ENCODE measurements around the gene LSR. TPM values are rescaled to one million over a fixed set of nuclear protein-coding genes. Genes with fewer than 3 reads are reported as not detected.

LSR gene
- total RNA-seq, 1 donor from 2014 or later: 147 TPM

DNA sequence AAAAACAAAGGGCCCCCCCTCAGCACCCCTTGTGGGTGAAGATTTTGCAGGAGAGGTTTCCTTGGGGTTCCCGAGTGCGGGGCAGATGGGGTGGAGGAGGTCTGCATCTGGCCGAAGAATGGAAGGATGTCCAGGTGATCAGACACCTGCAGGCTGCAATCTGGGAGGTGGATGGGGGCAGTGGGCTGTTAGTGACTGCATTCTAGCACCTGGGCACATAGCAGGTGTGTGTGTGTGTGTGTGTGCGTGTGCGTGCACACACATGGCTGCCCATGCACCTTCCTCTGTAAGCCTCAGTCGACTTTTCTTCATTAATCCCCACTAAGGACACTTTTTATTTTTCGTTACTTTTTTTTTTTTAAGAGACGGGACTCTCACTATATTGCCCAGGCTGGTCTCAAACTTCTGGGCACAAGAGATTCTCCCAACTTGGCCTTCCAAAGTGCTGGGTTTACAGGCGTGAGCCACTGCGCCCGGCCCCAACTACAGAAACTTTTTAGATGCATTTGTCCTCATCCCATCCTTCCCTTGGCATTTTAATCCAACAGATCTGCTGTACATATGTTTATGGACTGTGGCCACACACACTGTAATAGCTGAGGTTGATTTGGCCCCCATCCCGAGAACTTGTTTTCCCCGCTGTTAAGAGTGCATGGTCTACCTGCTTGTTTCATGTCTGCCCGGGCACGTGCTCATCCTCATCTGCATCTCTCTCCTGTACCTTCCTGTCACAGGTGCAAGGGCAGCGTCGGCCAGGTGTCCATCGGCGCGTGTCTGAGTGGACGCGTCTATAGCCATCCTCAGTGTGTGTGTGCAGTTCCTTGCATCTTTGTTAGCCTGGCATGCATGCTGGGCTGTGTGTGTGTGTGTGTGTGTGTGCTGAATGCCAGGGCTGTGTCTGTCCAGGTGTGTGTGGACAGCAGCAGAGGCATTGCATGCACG is 43.9 kb downstream of the LSR start:
- TF ChIP-seq, protein P1, sequence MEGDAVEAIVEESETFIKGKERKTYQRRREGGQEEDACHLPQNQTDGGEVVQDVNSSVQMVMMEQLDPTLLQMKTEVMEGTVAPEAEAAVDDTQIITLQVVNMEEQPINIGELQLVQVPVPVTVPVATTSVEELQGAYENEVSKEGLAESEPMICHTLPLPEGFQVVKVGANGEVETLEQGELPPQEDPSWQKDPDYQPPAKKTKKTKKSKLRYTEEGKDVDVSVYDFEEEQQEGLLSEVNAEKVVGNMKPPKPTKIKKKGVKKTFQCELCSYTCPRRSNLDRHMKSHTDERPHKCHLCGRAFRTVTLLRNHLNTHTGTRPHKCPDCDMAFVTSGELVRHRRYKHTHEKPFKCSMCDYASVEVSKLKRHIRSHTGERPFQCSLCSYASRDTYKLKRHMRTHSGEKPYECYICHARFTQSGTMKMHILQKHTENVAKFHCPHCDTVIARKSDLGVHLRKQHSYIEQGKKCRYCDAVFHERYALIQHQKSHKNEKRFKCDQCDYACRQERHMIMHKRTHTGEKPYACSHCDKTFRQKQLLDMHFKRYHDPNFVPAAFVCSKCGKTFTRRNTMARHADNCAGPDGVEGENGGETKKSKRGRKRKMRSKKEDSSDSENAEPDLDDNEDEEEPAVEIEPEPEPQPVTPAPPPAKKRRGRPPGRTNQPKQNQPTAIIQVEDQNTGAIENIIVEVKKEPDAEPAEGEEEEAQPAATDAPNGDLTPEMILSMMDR (IDR thresholded peaks at IDR 0.05; ENCODE audit: insufficient read depth, low read length, poor library complexity, severe bottlenecking): no peak
- Histone ChIP-seq H3K36me3 (ENCODE audit: control insufficient read depth, insufficient read depth, low read length) (no peaks in the 10 kb centered on the region), H3K4me3 (ENCODE audit: low read depth, low read length) (no peak overlapping the region), H3K27me3 (ENCODE audit: control insufficient read depth, insufficient read depth, low read length) (peaks cover 37% of the 10 kb centered on the region)
- no peak for DNase-seq (ENCODE audit: low read depth)

DNA sequence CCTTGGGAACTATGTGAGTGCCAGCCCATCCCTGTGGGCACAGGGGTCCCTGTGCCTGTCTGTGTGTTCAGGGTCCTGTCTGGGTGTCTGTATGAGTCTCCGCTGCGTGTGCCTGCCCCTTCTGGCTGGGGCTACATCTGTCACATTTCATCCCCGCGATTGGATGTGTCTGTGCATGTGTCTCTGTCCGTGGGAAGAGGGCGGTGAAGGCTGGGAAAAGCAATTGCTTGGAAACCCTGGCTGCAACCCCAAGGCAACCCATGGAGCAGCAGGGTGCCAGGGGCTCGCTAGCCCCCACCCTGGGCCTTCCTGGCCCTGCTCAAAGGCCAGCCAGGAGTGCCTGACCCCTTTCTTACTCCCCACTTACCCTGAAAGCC is 44.5 kb downstream of the LSR start:
- TF ChIP-seq, protein P1 (IDR thresholded peaks at IDR 0.05; ENCODE audit: insufficient read depth, low read length, poor library complexity, severe bottlenecking): no peak
- no peak for DNase-seq (ENCODE audit: low read depth)
- no peak overlapping the region for H3K4me3 ChIP-seq (ENCODE audit: low read depth, low read length)
- no peaks in the 10 kb centered on the region for H3K36me3 ChIP-seq (ENCODE audit: control insufficient read depth, insufficient read depth, low read length)
- peaks cover 38% of the 10 kb centered on the region for H3K27me3 ChIP-seq (ENCODE audit: control insufficient read depth, insufficient read depth, low read length)

DNA sequence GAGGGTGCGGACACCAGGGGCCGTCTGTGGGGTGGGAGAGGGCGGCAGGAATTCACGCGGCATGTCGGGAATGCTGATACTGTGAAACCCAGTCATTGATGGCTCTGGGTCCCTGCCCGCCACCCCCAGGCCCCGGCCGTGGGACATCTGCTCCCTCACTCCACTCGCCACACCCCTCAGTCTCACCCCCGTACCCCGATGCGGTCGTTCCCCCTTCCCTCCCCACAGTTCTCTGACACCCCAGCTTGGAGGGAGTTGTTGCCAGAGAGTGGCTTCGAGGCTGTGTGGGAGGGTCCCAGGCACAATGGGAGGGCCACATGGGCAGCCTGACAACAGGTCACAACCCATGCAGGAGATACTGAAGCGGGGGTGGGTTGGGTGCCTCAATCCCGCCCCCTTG is 45.0 kb downstream of the LSR start:
- no peak overlapping the region for H3K4me3 ChIP-seq (ENCODE audit: low read depth, low read length)
- no peak for DNase-seq (ENCODE audit: low read depth)
- no peaks in the 10 kb centered on the region for H3K36me3 ChIP-seq (ENCODE audit: control insufficient read depth, insufficient read depth, low read length)
- TF ChIP-seq, protein P1 (IDR thresholded peaks at IDR 0.05; ENCODE audit: insufficient read depth, low read length, poor library complexity, severe bottlenecking): no peak
- peaks cover 41% of the 10 kb centered on the region for H3K27me3 ChIP-seq (ENCODE audit: control insufficient read depth, insufficient read depth, low read length)

DNA sequence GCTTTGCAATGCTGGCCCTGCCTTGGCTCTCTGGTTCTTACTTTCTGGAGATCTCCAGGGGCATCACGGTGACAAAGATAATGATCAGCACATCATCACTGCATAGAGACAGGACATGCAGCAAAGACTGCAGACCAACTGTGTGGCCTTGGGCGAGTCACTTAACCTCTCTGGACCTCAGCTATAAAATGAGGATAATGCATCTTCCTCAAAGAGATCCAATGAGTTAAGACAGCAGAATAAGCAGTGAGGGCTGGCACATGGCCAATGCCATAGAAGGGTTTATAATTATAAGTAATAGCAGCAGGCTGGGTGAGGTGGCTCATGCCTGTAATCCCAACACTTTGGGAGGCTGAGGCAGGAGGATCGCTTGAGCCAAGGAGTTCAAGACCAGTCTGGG is 45.5 kb downstream of the LSR start:
- TF ChIP-seq, protein P1 (IDR thresholded peaks at IDR 0.05; ENCODE audit: insufficient read depth, low read length, poor library complexity, severe bottlenecking): no peak
- H3K36me3 ChIP-seq (ENCODE audit: control insufficient read depth, insufficient read depth, low read length): no peaks in the 10 kb centered on the region
- peaks cover 41% of the 10 kb centered on the region for H3K27me3 ChIP-seq (ENCODE audit: control insufficient read depth, insufficient read depth, low read length)
- DNase-seq (ENCODE audit: low read depth): no peak
- H3K4me3 ChIP-seq (ENCODE audit: low read depth, low read length): no peak overlapping the region

DNA sequence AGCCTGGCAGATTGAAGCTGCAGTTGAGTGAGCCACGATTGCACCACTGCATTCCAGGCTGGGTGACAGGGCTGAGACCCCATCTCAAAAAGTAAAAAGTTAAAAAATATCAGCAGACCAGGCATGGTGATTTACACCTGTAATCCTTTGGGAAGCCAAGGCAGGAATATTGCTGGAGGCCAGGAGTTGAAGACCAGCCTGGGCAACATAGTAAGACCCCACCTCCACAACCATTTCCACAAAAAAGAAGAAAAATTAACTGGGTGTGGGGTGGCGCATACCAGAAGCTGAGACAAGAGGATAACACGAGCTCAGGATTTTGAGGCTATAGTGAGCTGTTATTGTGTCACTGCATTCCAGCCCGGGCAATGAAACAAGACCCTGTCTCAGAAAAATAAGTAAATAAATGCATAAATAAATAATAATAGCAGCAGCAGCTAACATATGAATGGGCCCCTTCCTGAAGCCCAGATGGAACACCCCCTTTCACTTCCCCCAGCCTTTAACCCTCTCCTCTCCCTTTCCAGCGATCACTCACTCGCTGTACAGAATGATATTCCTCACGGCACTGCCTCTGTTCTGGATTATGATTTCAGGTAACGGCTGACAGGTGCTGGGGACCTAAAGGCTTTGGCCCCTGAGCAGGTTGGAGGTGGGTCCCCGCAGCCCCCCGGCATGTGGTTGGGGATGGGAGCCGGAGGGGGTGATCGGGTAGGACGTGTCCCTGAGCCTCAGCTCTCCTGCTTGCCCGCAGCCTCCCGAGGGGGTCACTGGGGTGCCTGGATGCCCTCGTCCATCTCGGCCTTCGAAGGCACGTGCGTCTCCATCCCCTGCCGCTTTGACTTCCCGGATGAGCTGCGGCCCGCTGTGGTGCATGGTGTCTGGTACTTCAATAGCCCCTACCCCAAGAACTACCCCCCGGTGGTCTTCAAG is 46.3 kb downstream of the LSR start:
- Histone ChIP-seq H3K27me3 (ENCODE audit: control insufficient read depth, insufficient read depth, low read length) (peaks cover 43% of the 10 kb centered on the region), H3K36me3 (ENCODE audit: control insufficient read depth, insufficient read depth, low read length) (no peaks in the 10 kb centered on the region), H3K4me3 (ENCODE audit: low read depth, low read length) (no peak overlapping the region)
- no peak for DNase-seq (ENCODE audit: low read depth)
- TF ChIP-seq, protein P1 (IDR thresholded peaks at IDR 0.05; ENCODE audit: insufficient read depth, low read length, poor library complexity, severe bottlenecking): no peak
